GM06990 (cell line): ENCODE data around the gene PYROXD2.

ENCODE experiments used
- DNase-seq: peaks from one replicate; pipeline ENCODE4 v3.0.0-alpha.2; 2011; ENCODE audit not compliant: insufficient read length; ENCODE audit errors: extremely low read depth
- H3K27me3 ChIP-seq: replicated peaks from 2 replicates; pipeline ENCODE4 v1.6.0; 2011; ENCODE audit warnings: low read length; ENCODE audit not compliant: control insufficient read depth, insufficient read depth
- H3K36me3 ChIP-seq: 2 replicates; pipeline ENCODE4 v1.5.1; 2011; ENCODE audit warnings: low read length; ENCODE audit not compliant: control insufficient read depth, insufficient read depth
- H3K4me3 ChIP-seq: replicated peaks from 2 replicates; pipeline ENCODE4 v1.5.1; 2011; ENCODE audit warnings: low read depth, mild to moderate bottlenecking, control low read depth, low read length
- CTCF ChIP-seq: IDR thresholded peaks from 2 replicates; pipeline ENCODE4 v1.5.1; 2011; ENCODE audit warnings: low read length, control low read depth, mild to moderate bottlenecking, inconsistent platforms; ENCODE audit not compliant: insufficient read depth, poor library complexity, severe bottlenecking

PYROXD2 gene

GRCh38 chr10:98450618-98451017 is 35.6 kb upstream of the PYROXD2 start:
- no peaks in the 10 kb centered on the region for H3K36me3 ChIP-seq
- no peak for DNase-seq
- no peaks in the 10 kb centered on the region for H3K27me3 ChIP-seq
- no peak for TF ChIP-seq CTCF
- H3K4me3 ChIP-seq, result no peak overlapping the region

- TF ChIP-seq CTCF, result no peak
- no peak overlapping the region for H3K4me3 ChIP-seq
Observed at GRCh38 chr10:98449287-98449686, 34.3 kb upstream of the PYROXD2 start.

GRCh38 chr10:98446661-98447221 is 31.8 kb upstream of the PYROXD2 start, which contains the start of gene HPS1:
Gene HPS1, minus strand, starts transcription at chr10:98446935. Its CDS starts 3,695 bp downstream, at chr10:98443240.
- peak within 1 kb of the TSS; percentile 76 for H3K4me3 ChIP-seq
- H3K36me3 ChIP-seq, result peaks cover 18% of the 10 kb centered on the region
- H3K27me3 ChIP-seq, result no peaks in the 10 kb centered on the region
- no peak for TF ChIP-seq CTCF
- peak; percentile 92 for DNase-seq

More at GRCh38 chr10:98449287-98449686, 34.3 kb upstream of the PYROXD2 start:
- DNase-seq, result no peak
- no peaks in the 10 kb centered on the region for H3K27me3 ChIP-seq
- H3K36me3 ChIP-seq, result peaks cover 8% of the 10 kb centered on the region

- peaks cover 18% of the 10 kb centered on the region for H3K36me3 ChIP-seq
- no peak for TF ChIP-seq CTCF
Observed at GRCh38 chr10:98446151-98446660, 31.2 kb upstream of the PYROXD2 start.

GRCh38 chr10:98445200-98445812 is 30.3 kb upstream of the PYROXD2 start:
- no peak for DNase-seq
- no peak for TF ChIP-seq CTCF
- Histone ChIP-seq H3K27me3 (no peaks in the 10 kb centered on the region), H3K4me3 (peak overlapping the region; percentile 76), H3K36me3 (peaks cover 19% of the 10 kb centered on the region)

More at GRCh38 chr10:98446151-98446660, 31.2 kb upstream of the PYROXD2 start:
- no peaks in the 10 kb centered on the region for H3K27me3 ChIP-seq
- peak overlapping the region; percentile 76 for H3K4me3 ChIP-seq
- DNase-seq, result no peak
